Right kidney (tissue), 1 donor: ENCODE results near the gene RAB11FIP5.

Experiments
- DNase-seq: peaks from one replicate; pipeline ENCODE4 v3.0.0-alpha.2; 2016

The RAB11FIP5 gene

GRCh38 chr2:73111073-73112025 lies 1.4 kb downstream of the RAB11FIP5 start:
- DNase-seq: peak; percentile 66

GRCh38 chr2:73110168-73111072 lies 2.3 kb downstream of the RAB11FIP5 start:
- no peak for DNase-seq

- no peak for DNase-seq
Measured at GRCh38 chr2:73109431-73110167, 3.1 kb downstream of the RAB11FIP5 start.

- DNase-seq: no peak
Measured at GRCh38 chr2:73107211-73107926, 5.4 kb downstream of the RAB11FIP5 start.

GRCh38 chr2:73106791-73107190 lies 6.0 kb downstream of the RAB11FIP5 start:
- DNase-seq: no peak

GRCh38 chr2:73105511-73105971 lies 7.2 kb downstream of the RAB11FIP5 start:
- DNase-seq: no peak

- DNase-seq: no peak
Measured at GRCh38 chr2:73104933-73105332, 7.8 kb downstream of the RAB11FIP5 start.

GRCh38 chr2:73103018-73103542 lies 9.7 kb downstream of the RAB11FIP5 start:
- DNase-seq: no peak

- DNase-seq: no peak
Measured at GRCh38 chr2:73101626-73102256, 11.0 kb downstream of the RAB11FIP5 start.

- no peak for DNase-seq
Measured at GRCh38 chr2:73100956-73101355, 11.8 kb downstream of the RAB11FIP5 start.

GRCh38 chr2:73099486-73099885 lies 13.3 kb downstream of the RAB11FIP5 start:
- DNase-seq: no peak

- no peak for DNase-seq
Measured at GRCh38 chr2:73095910-73096309, 16.8 kb downstream of the RAB11FIP5 start.

- DNase-seq: peak; percentile 39
Measured at GRCh38 chr2:73093601-73094218, 19.0 kb downstream of the RAB11FIP5 start.

GRCh38 chr2:73092146-73092783 lies 20.5 kb downstream of the RAB11FIP5 start:
- no peak for DNase-seq

GRCh38 chr2:73091696-73092095 lies 21.1 kb downstream of the RAB11FIP5 start:
- no peak for DNase-seq

- DNase-seq: no peak
Measured at GRCh38 chr2:73091164-73091563, 21.6 kb downstream of the RAB11FIP5 start.

- no peak for DNase-seq
Measured at GRCh38 chr2:73089270-73090030, 23.3 kb downstream of the RAB11FIP5 start.

- no peak for DNase-seq
Measured at GRCh38 chr2:73088703-73089102, 24.0 kb downstream of the RAB11FIP5 start.

- no peak for DNase-seq
Measured at GRCh38 chr2:73088211-73088610, 24.5 kb downstream of the RAB11FIP5 start.
